PC-9 (cell line): ENCODE results near the gene OTUD7B.

Source experiments
- CTCF ChIP-seq: fragments of 200-600 bp; sonication (generic); conservative IDR thresholded peaks from 2 replicates; pipeline ENCODE4 v1.6.1; 2017; ENCODE audit warnings: mixed run types, antibody characterized with exemption, mild to moderate bottlenecking, moderate library complexity
- EZH2 ChIP-seq: fragments of 200-600 bp; sonication (generic); IDR thresholded peaks from 2 replicates; pipeline ENCODE4 v1.8.0; 2017; ENCODE audit warnings: antibody characterized with exemption, low read depth

DNA sequence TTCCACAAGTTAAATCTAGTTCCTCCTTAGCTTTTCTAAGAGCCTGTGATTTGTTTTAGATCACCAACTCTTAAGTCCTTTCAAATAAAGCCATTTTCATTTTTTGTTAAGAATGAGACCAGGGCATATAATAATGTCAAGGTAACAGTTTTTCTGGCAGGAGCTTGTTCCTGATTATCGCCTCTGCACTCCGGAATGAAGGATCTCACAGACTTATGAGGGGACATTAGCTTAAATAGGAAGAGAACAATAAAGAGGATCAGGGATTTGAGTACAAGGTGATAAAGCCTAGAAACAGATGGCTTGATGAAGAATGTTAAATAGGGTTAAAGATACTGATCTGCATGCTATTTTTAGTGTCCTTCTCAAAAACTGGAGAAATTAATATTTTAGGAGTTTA lies 13.6 kb upstream of the OTUD7B start:
- TF ChIP-seq CTCF = no peak
- TF ChIP-seq EZH2 = no peak
